Measurements from ENCODE around the gene MAP1LC3C. TPM values are rescaled to one million over a fixed set of nuclear protein-coding genes. Genes with fewer than 3 reads are reported as not detected.
A peak's percentile ranks its signal among the peaks of the same experiment; 100 is the strongest.

Gene MAP1LC3C
- total and polyA plus RNA-seq, 9 of the 15 experiments (the other 6 are each of a cell fraction or from before 2014, with no cell fraction given): not detected

DNA sequence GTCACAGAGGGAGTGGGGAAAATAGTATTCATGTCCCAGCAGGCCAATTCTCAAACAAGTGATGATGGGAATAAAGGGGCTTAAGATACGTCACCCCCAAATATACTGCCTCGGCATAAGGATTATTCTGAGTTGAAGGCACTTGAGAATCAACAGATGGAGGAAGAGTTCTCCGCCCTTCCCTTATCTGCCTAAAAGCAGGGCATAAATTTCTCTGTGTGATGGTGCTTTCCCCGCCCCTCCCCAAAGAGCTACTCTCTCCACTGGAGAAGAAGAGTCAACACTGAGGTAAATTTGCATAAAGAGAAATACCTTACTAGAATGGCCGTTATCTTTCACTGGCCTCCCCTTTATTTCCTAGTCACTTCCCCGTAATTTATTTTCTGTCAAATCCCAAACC, 22.7 kb downstream of the MAP1LC3C start (continued):
- TF ChIP-seq KLF10 (CRISPR knock-in tag; IDR thresholded peaks at IDR 0.05): no peak
- peak; percentile 65 for TF ChIP-seq CTBP1 (IDR thresholded peaks at IDR 0.05; ENCODE audit: borderline replicate concordance)
- TF ChIP-seq TCF3 (CRISPR knock-in tag; IDR thresholded peaks at IDR 0.05): peak; percentile 26
- TF ChIP-seq ARID1B (IDR thresholded peaks at IDR 0.05): peak; percentile 41; the same call in 1 of the 2 replicates
- peak in 1 of 2 experiments; percentile 48; a peak in 1 of 4 replicates for TF ChIP-seq RCOR1 (IDR thresholded peaks at IDR 0.05; ENCODE audit: borderline replicate concordance in 1 of 2, low read depth in 2 of 2, low read length in 2 of 2)
- no peak for TF ChIP-seq NCOA1 (IDR thresholded peaks at IDR 0.05; ENCODE audit: low read depth)
- TF ChIP-seq MEIS2 (IDR thresholded peaks at IDR 0.05; ENCODE audit: partially characterized antibody): peak; percentile 91
- peak; percentile 38; the same call in 1 of the 2 replicates for TF ChIP-seq DPF2 (IDR thresholded peaks at IDR 0.05)

DNA sequence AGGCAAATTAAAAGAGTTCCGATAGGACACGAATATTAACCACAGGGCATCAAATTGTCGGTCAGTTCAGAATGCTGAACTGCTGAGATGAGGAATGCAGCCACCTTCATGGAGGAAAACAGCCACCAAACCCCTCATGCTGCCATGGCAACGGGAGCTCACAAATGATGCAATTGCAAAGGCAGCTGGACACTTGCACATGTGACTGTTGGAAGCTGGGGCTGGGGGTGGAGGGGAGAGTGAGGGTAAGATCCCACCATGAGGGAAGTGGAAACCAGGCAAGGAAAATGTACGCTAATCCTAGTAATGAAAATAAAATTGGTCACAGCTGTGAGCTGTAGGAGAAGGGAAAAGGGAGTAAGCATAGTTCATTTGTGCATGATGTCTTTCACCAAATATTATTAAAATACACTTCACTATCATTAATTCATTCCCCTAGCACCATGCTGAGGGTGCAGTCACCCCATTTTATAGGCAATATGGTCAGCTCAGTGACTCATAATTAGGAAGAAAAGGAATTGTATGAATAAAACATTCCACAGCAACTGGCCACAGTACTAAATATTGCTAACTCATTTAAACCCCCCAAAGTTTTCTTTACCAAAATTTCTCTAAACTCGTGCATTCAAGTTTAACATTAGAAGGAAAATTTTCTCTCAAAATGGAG, 26.1 kb downstream of the MAP1LC3C start:
- H3K9me1 ChIP-seq (ENCODE audit: control insufficient read depth, insufficient read depth, low read length): no peaks in the 10 kb centered on the region
- H3K9ac ChIP-seq (ENCODE audit: insufficient read depth in 1 of 2, low read depth in 2 of 2, low read length in 2 of 2): no peak overlapping the region
- in situ Hi-C loops (cut with MboI): no loop called here
- no peaks in the 10 kb centered on the region for H4K20me1 ChIP-seq (replicated peaks; ENCODE audit: control insufficient read depth, insufficient read depth, low read length)
- DNase-seq (ENCODE audit: extremely low read depth in 1 of 4, low spot score in 3 of 4): no peak
- no peak for ATAC-seq
- no peaks in the 10 kb centered on the region for H3K79me2 ChIP-seq (ENCODE audit: control insufficient read depth, insufficient read depth, low read length)
- no peaks in the 10 kb centered on the region for H3K9me3 ChIP-seq (replicated peaks; ENCODE audit: control insufficient read depth, insufficient read depth, low read depth, low read length)
- H2AFZ ChIP-seq (ENCODE audit: low read depth, low read length): no peak overlapping the region
- WGBS (ENCODE audit: insufficient coverage, low coverage, missing lambda C conversion rate): 2% methylated on average over 6 of the region's 6 CpGs
- intact Hi-C loops (cut with micrococcal nuclease): no loop called here
- H3K27ac ChIP-seq (ENCODE audit: extremely low read depth, low read depth, low read length): no peak overlapping the region
- H3K4me1 ChIP-seq (replicated peaks in 1 of 2; ENCODE audit: control insufficient read depth in 2 of 2, insufficient read depth in 2 of 2, low read length in 2 of 2): peaks cover 0 to 4% of the 10 kb centered on the region in 2 experiments; a peak in 2 of 5 replicates
- POLR2A ChIA-PET: interaction anchor here (0.6 to 1.4 kb wide), 2 partner anchors 15 to 18 kb away, joined by 3 to 5 read pairs; partner anchors contain the start of gene BECN2
- no peaks in the 10 kb centered on the region for H3K36me3 ChIP-seq (ENCODE audit: control insufficient read depth, insufficient read depth, low read length)
- H3K4me2 ChIP-seq (ENCODE audit: insufficient read depth, low read length): no peak overlapping the region
- no TSS peak for BruUV-seq (replicated peaks)
- FAIRE-seq: no peak
- no peak overlapping the region for H3K4me3 ChIP-seq
- CTCF ChIA-PET (ENCODE audit: low intra/inter-chr PET ratio): no interaction called here
- H3K27me3 ChIP-seq (ENCODE audit: control insufficient read depth in 2 of 2, insufficient read depth in 2 of 2, low read length in 2 of 2): peaks cover 7 to 21% of the 10 kb centered on the region in 2 experiments; a peak in 3 of 5 replicates
- TF ChIP-seq CEBPG (CRISPR knock-in tag; IDR thresholded peaks at IDR 0.05) (peak; percentile 70), CEBPG (tag; conservative IDR thresholded peaks at IDR 0.05 in 1 of 2, IDR thresholded peaks at IDR 0.05 in 1 of 2) (peak; percentile 46 to 73; a peak in 3 of 4 replicates), BRD4 (IDR thresholded peaks at IDR 0.05) (no peak), FOXJ2 (tag; IDR thresholded peaks at IDR 0.05) (peak; percentile 76), TEAD4 (IDR thresholded peaks at IDR 0.05; ENCODE audit: low read length) (no peak), TEAD4 (CRISPR knock-in tag; IDR thresholded peaks at IDR 0.05; ENCODE audit: borderline replicate concordance) (no peak), ILF3 (IDR thresholded peaks at IDR 0.05; ENCODE audit: borderline replicate concordance) (no peak), COPS2 (conservative IDR thresholded peaks at IDR 0.05) (no peak), RFX1 (IDR thresholded peaks at IDR 0.05) (peak; percentile 81)
- TF ChIP-seq, protein P1, sequence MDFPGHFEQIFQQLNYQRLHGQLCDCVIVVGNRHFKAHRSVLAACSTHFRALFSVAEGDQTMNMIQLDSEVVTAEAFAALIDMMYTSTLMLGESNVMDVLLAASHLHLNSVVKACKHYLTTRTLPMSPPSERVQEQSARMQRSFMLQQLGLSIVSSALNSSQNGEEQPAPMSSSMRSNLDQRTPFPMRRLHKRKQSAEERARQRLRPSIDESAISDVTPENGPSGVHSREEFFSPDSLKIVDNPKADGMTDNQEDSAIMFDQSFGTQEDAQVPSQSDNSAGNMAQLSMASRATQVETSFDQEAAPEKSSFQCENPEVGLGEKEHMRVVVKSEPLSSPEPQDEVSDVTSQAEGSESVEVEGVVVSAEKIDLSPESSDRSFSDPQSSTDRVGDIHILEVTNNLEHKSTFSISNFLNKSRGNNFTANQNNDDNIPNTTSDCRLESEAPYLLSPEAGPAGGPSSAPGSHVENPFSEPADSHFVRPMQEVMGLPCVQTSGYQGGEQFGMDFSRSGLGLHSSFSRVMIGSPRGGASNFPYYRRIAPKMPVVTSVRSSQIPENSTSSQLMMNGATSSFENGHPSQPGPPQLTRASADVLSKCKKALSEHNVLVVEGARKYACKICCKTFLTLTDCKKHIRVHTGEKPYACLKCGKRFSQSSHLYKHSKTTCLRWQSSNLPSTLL (IDR thresholded peaks at IDR 0.05): no peak
- TF ChIP-seq, protein P2, sequence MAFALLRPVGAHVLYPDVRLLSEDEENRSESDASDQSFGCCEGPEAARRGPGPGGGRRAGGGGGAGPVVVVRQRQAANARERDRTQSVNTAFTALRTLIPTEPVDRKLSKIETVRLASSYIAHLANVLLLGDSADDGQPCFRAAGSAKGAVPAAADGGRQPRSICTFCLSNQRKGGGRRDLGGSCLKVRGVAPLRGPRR (CRISPR knock-in tag; IDR thresholded peaks at IDR 0.05): no peak
- TF ChIP-seq, protein P3, sequence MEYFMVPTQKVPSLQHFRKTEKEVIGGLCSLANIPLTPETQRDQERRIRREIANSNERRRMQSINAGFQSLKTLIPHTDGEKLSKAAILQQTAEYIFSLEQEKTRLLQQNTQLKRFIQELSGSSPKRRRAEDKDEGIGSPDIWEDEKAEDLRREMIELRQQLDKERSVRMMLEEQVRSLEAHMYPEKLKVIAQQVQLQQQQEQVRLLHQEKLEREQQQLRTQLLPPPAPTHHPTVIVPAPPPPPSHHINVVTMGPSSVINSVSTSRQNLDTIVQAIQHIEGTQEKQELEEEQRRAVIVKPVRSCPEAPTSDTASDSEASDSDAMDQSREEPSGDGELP (CRISPR knock-in tag; IDR thresholded peaks at IDR 0.05; ENCODE audit: borderline replicate concordance): peak; percentile 19; the same call in 1 of the 2 replicates
